Loucy (cell line): ENCODE measurements around the gene QRFP.

Source experiments
- CTCF ChIP-seq: fragments of 200-600 bp; sonication (generic); conservative IDR thresholded peaks from 2 replicates; pipeline ENCODE4 v1.5.1; 2014; ENCODE audit warnings: mild to moderate bottlenecking, antibody characterized with exemption, low read length
- EZH2phosphoT487 ChIP-seq: fragments of 200-600 bp; IDR thresholded peaks from 2 replicates; pipeline ENCODE4 v1.6.1; 2018; ENCODE audit warnings: antibody characterized with exemption, mild to moderate bottlenecking, moderate library complexity, borderline replicate concordance

DNA sequence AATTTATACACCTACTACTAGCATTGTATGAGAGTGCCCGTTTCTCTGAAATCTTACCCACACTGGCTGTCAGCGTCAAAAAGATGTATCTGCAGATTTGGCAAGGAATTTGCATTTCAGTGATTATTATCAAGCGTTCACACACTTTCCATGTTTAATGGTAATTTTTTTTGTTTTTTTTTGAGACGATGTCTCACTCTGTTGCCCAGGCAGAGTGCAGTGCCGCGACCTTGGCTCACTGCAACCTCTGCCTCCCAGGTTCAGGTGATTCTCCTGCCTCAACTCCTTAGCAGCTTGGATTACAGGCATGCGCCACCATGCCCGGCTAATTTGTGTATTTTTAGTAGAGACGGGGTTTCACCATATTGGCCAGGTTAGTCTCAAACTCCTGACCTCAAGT lies 47.3 kb downstream of the QRFP start:
- TF ChIP-seq CTCF (no peak), EZH2phosphoT487 (no peak)
